ENCODE data around the gene SRSF9. TPM values are rescaled to one million over a fixed set of nuclear protein-coding genes. Genes with fewer than 3 reads are reported as not detected.

Gene SRSF9
- total RNA-seq, 1 experiment from 2014 or later = 297 TPM

DNA sequence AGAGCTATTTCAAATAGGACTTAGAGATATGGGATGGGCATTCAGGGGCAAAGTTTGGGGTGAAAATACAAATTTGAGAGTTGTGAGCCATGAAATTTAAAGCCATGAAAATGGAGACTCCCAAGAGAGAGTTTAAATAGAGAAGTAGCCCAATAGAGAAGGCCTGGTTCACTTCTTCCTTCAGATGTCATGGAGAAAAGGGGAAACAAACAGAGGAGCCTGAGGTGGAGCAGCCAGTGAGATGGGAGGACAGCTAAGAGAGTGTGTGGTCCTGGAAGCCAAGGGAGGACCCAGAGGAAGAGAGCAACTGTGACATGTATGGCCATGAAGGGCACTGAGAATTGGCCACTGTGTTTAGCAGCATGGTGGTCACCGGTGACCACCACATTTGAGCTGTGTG is 14.1 kb upstream of the SRSF9 start:
- Histone ChIP-seq H3K9ac (ENCODE audit: low read length) (no peak overlapping the region), H3K27ac (ENCODE audit: low read depth, low read length) (no peak overlapping the region), H3K79me2 (ENCODE audit: insufficient read depth, low read length) (no peaks in the 10 kb centered on the region), H4K20me1 (ENCODE audit: insufficient read depth) (no peaks in the 10 kb centered on the region), H3K9me3 (ENCODE audit: control insufficient read depth in 1 of 2, insufficient read depth in 1 of 2, low read depth in 1 of 2, low read length in 2 of 2) (no peaks in the 10 kb centered on the region), H3K36me3 (ENCODE audit: control insufficient read depth in 1 of 2, insufficient read depth in 2 of 2, low read length in 2 of 2) (no peaks in the 10 kb centered on the region), H3K4me3 (replicated peaks in 1 of 2; ENCODE audit: low read depth in 1 of 2, low read length in 2 of 2) (no peak overlapping the region), H3K4me1 (ENCODE audit: control insufficient read depth in 1 of 2, insufficient read depth in 2 of 2, low read length in 2 of 2) (no peaks in the 10 kb centered on the region), H3K27me3 (ENCODE audit: insufficient read depth, low read length) (no peaks in the 10 kb centered on the region), H2AFZ (ENCODE audit: low read depth, low read length, poor library complexity, severe bottlenecking) (no peak overlapping the region), H3K4me2 (ENCODE audit: low read length) (no peak overlapping the region), H3K9me2 (ENCODE audit: insufficient read depth) (no peaks in the 10 kb centered on the region)
- no peak for ATAC-seq
- ChIA-PET CTCF (no interaction called here), RAD21 (ENCODE audit: low non-redundant PET in 1 of 2, low total read pairs in 2 of 2, uncharacterized antibody in 2 of 2, unreplicated experiment in 2 of 2) (no interaction called here), POLR2A (interaction anchor here (1.0 to 1.3 kb wide), 2 partner anchors 9 to 12 kb away, joined by 3 read pairs; partner anchors contain the start of gene DYNLL1)
- DNase-seq (ENCODE audit: low read depth, low spot score) = no peak
- no TSS peak for BruUV-seq (replicated peaks)
- intact Hi-C loops (cut with micrococcal nuclease) = no loop called here
- TF ChIP-seq, protein P1, sequence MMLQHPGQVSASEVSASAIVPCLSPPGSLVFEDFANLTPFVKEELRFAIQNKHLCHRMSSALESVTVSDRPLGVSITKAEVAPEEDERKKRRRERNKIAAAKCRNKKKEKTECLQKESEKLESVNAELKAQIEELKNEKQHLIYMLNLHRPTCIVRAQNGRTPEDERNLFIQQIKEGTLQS (IDR thresholded peaks at IDR 0.05) = no peak
- TF ChIP-seq EGR1 (IDR thresholded peaks at IDR 0.05; ENCODE audit: low read depth) = no peak
- TF ChIP-seq POLR2A (IDR thresholded peaks at IDR 0.05; ENCODE audit: borderline replicate concordance, extremely low read depth, insufficient read depth, insufficient read length) = no peak
- TF ChIP-seq, protein P2, sequence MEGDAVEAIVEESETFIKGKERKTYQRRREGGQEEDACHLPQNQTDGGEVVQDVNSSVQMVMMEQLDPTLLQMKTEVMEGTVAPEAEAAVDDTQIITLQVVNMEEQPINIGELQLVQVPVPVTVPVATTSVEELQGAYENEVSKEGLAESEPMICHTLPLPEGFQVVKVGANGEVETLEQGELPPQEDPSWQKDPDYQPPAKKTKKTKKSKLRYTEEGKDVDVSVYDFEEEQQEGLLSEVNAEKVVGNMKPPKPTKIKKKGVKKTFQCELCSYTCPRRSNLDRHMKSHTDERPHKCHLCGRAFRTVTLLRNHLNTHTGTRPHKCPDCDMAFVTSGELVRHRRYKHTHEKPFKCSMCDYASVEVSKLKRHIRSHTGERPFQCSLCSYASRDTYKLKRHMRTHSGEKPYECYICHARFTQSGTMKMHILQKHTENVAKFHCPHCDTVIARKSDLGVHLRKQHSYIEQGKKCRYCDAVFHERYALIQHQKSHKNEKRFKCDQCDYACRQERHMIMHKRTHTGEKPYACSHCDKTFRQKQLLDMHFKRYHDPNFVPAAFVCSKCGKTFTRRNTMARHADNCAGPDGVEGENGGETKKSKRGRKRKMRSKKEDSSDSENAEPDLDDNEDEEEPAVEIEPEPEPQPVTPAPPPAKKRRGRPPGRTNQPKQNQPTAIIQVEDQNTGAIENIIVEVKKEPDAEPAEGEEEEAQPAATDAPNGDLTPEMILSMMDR (IDR thresholded peaks at IDR 0.05 in 2 of 3, conservative IDR thresholded peaks at IDR 0.05 in 1 of 3; ENCODE audit: borderline replicate concordance in 1 of 3, insufficient read depth in 1 of 3, low read depth in 2 of 3, low read length in 2 of 3) = no peak
- TF ChIP-seq SIN3A (IDR thresholded peaks at IDR 0.05; ENCODE audit: low read depth) = no peak
- TF ChIP-seq EZH2 (IDR thresholded peaks at IDR 0.05) = no peak
- no peak for TF ChIP-seq CBX3 (IDR thresholded peaks at IDR 0.05; ENCODE audit: low read depth)
- TF ChIP-seq JUND (IDR thresholded peaks at IDR 0.05) = no peak
- no peak for TF ChIP-seq POLR2AphosphoS5 (IDR thresholded peaks at IDR 0.05; ENCODE audit: low read depth, low read length)
